Gastroesophageal sphincter (tissue), 3 donors: Measurements from ENCODE around the gene C6orf52.

ENCODE experiments used
- CTCF ChIP-seq, 4 experiments: fragments of 200-600 bp in 2 of 4; fragments of 450-650 bp in 2 of 4; sonication (generic) in 1 of 4; IDR thresholded peaks; one replicate each; pipeline ENCODE4 v1.5.1; 2017 to 2019; ENCODE audit warnings: antibody characterized with exemption in 4 of 4, mild to moderate bottlenecking in 2 of 4, moderate library complexity in 2 of 4
- EP300 ChIP-seq: sonication (generic); formaldehyde crosslinking; IDR thresholded peaks from one replicate; pipeline ENCODE4 v1.6.1; 2017; ENCODE audit warnings: antibody characterized with exemption, mild to moderate bottlenecking
- POLR2A ChIP-seq, 2 donors: fragments of 450-650 bp; IDR thresholded peaks; one replicate each; pipeline ENCODE4 v1.6.1; 2017; ENCODE audit warnings: antibody characterized with exemption in 2 of 2, mild to moderate bottlenecking in 2 of 2, moderate library complexity in 1 of 2

- TF ChIP-seq CTCF (IDR thresholded peaks at IDR 0.05) = no peak
- TF ChIP-seq POLR2A (IDR thresholded peaks at IDR 0.05) = no peak
- no peak for TF ChIP-seq EP300
Observed at GRCh38 chr6:10627800-10628199, 66.6 kb downstream of the C6orf52 start.
